Uterus (tissue), 2 donors: Measurements from ENCODE around the gene TOX2.

ENCODE experiments used
- CTCF ChIP-seq, 4 experiments: fragments of 200-600 bp in 2 of 4; fragments of 450-650 bp in 2 of 4; sonication (generic) in 2 of 4; IDR thresholded peaks; one replicate each; pipeline ENCODE4 v1.5.1; 2016 to 2019; ENCODE audit warnings: antibody characterized with exemption in 4 of 4, mild to moderate bottlenecking in 2 of 4, moderate library complexity in 1 of 4
- POLR2A ChIP-seq, 2 donors: fragments of 450-650 bp; IDR thresholded peaks; one replicate each; pipeline ENCODE4 v1.6.1; 2016; ENCODE audit warnings: antibody characterized with exemption in 2 of 2, mild to moderate bottlenecking in 1 of 2, moderate library complexity in 1 of 2

DNA sequence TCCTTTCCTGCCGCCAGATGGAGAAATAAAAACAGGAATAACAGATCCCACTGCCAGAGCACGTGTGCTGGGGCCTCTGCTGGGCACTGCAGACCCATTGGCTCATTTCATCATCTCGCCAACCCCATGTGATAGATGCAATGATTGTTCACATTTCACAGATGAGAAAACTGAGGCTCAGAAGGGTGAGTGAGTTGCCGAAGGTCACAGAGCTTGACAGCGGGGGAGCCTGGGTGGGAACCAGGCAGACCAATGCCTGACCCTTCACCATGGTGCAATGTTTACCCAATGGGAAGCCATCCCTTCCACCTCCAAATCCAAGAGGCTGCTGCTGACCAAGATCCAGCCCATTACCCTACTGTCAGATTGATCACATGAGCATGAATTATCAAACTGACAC lies 167.2 kb downstream of the TOX2 start:
- no peak for TF ChIP-seq CTCF (IDR thresholded peaks at IDR 0.05)
- no peak for TF ChIP-seq POLR2A (IDR thresholded peaks at IDR 0.05)
